ENCODE measurements around the gene SPTBN1. TPM values are rescaled to one million over a fixed set of nuclear protein-coding genes. Genes with fewer than 3 reads are reported as not detected.

Gene SPTBN1
- total and polyA plus RNA-seq, 2 experiments from 2014 or later: 125 to 435 TPM

DNA sequence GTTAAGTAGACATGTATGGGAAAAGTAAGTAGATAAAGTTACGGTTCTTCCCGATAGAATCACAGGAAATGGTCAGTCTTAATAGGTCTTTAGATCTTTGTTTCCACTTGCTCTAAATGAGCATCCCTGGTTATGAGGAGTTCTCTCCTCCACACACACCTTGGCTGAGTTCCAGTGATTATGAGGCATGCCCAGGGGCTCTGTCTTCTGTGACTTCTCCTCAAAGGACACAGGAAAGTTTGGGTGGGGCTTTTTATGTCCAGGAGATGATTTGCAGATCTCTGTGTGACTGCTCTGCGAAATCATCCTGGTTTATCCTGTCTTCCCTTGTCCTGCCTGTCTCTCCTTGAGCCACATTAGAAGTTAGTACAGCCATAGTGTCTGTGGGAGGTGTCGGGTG, 183.5 kb downstream of the SPTBN1 start:
- no peak for TF ChIP-seq CTCF (IDR thresholded peaks at IDR 0.05; ENCODE audit: low read depth, low read length)
- Histone ChIP-seq H3K4me1 (ENCODE audit: low read depth) (no peaks in the 10 kb centered on the region), H3K27me3 (no peaks in the 10 kb centered on the region), H3K27ac (peak overlapping the region; percentile 22), H3K9me3 (ENCODE audit: low read depth) (no peaks in the 10 kb centered on the region), H3K36me3 (peaks cover 69% of the 10 kb centered on the region), H3K4me3 (no peak overlapping the region)
- peak in 1 of 2 donors; percentile 28 for DNase-seq (ENCODE audit: low read depth in 1 of 2, low spot score in 1 of 2)

- Histone ChIP-seq H3K27ac (peak overlapping the region; percentile 68), H3K36me3 (peaks cover 83% of the 10 kb centered on the region), H3K4me1 (ENCODE audit: low read depth) (peaks cover 1% of the 10 kb centered on the region), H3K4me3 (no peak overlapping the region), H3K9me3 (ENCODE audit: low read depth) (no peaks in the 10 kb centered on the region), H3K27me3 (no peaks in the 10 kb centered on the region)
- DNase-seq (ENCODE audit: low read depth in 1 of 2, low spot score in 1 of 2): peak in 1 of 2 donors; percentile 23
- TF ChIP-seq CTCF (IDR thresholded peaks at IDR 0.05; ENCODE audit: low read depth, low read length): no peak
Observed at GRCh38 chr2:54640834-54641540, 184.9 kb downstream of the SPTBN1 start.

DNA sequence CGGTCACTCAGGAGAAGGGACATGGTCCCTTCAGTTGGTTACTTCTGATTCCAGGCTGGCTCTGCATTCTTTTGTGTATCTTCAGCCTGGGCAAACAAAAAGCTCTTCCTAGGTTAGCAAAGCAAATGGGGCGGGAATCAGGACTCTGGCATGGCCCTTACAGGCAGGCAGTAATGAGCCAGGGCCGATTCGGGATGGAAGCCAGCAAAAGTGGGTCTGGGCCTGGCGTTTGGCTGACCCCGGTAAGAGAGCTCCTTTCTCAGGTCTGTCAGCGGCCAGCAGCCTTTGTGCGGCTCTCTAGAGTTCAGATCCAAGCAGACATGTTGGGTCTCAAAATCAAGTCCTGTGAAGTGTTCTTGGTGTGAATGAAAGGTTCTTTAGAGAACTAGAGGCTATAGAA, 185.9 kb downstream of the SPTBN1 start:
- H3K4me3 ChIP-seq: no peak overlapping the region
- no peaks in the 10 kb centered on the region for H3K9me3 ChIP-seq (ENCODE audit: low read depth)
- H3K36me3 ChIP-seq: peaks cover 88% of the 10 kb centered on the region
- no peaks in the 10 kb centered on the region for H3K27me3 ChIP-seq
- peaks cover 7% of the 10 kb centered on the region for H3K4me1 ChIP-seq (ENCODE audit: low read depth)
- no peak for DNase-seq (ENCODE audit: low read depth in 1 of 2, low spot score in 1 of 2)
- H3K27ac ChIP-seq: peak overlapping the region; percentile 68
- no peak for TF ChIP-seq CTCF (IDR thresholded peaks at IDR 0.05; ENCODE audit: low read depth, low read length)

GRCh38 chr2:54642677-54643430, 186.7 kb downstream of the SPTBN1 start:
- no peak for TF ChIP-seq CTCF (IDR thresholded peaks at IDR 0.05; ENCODE audit: low read depth, low read length)
- no peaks in the 10 kb centered on the region for H3K27me3 ChIP-seq
- H3K4me1 ChIP-seq (ENCODE audit: low read depth): peaks cover 7% of the 10 kb centered on the region
- no peaks in the 10 kb centered on the region for H3K9me3 ChIP-seq (ENCODE audit: low read depth)
- H3K4me3 ChIP-seq: no peak overlapping the region
- peaks cover 89% of the 10 kb centered on the region for H3K36me3 ChIP-seq
- no peak overlapping the region for H3K27ac ChIP-seq
- no peak for DNase-seq (ENCODE audit: low read depth in 1 of 2, low spot score in 1 of 2)

DNA sequence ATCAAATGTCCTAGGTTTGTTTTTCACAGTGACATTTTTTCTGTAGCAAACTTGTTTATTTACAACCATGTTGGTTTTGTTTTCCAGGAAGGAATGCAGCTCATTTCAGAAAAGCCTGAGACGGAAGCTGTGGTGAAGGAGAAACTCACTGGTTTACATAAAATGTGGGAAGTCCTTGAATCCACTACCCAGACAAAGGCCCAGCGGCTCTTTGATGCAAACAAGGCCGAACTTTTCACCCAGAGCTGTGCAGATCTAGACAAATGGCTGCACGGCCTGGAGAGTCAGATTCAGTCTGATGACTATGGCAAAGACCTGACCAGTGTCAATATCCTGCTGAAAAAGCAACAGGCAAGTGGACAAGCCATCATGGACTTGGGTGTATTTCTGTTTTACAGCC, 188.1 kb downstream of the SPTBN1 start:
- peaks cover 7% of the 10 kb centered on the region for H3K4me1 ChIP-seq (ENCODE audit: low read depth)
- TF ChIP-seq CTCF (IDR thresholded peaks at IDR 0.05; ENCODE audit: low read depth, low read length): no peak
- H3K27me3 ChIP-seq: no peaks in the 10 kb centered on the region
- no peaks in the 10 kb centered on the region for H3K9me3 ChIP-seq (ENCODE audit: low read depth)
- DNase-seq (ENCODE audit: low read depth in 1 of 2, low spot score in 1 of 2): no peak
- H3K36me3 ChIP-seq: peaks cover 88% of the 10 kb centered on the region
- H3K4me3 ChIP-seq: no peak overlapping the region
- H3K27ac ChIP-seq: peak overlapping the region; percentile 75
